NCI-H82 treated with DMSO at 0.1 percent for 48 hours (cell line): Measurements from ENCODE around the gene MYOM3.

Experiments
- DNase-seq: peaks from one replicate; lab custom pipeline; 2025; ENCODE audit not compliant: unreplicated experiment; lab: John Stamatoyannopoulos, UW

Gene MYOM3

GRCh38 chr1:24111996-24112779 lies at the start of gene MYOM3:
Gene MYOM3 (minus strand): TSS chr1:24112135. CDS start chr1:24108636, 3,499 bp downstream.
- peak; percentile 12 for DNase-seq

GRCh38 chr1:24161270-24161669 lies 49.3 kb upstream of the MYOM3 start:
- no peak for DNase-seq

- DNase-seq, result no peak
Observed at GRCh38 chr1:24159366-24159765, 47.4 kb upstream of the MYOM3 start.

GRCh38 chr1:24157918-24158481 lies 46.1 kb upstream of the MYOM3 start:
- DNase-seq, result no peak

GRCh38 chr1:24156542-24157260 lies 44.8 kb upstream of the MYOM3 start:
- DNase-seq, result no peak

- DNase-seq, result no peak
Observed at GRCh38 chr1:24155011-24155782, 43.3 kb upstream of the MYOM3 start.

GRCh38 chr1:24154215-24154614 lies 42.3 kb upstream of the MYOM3 start:
- no peak for DNase-seq

- no peak for DNase-seq
Observed at GRCh38 chr1:24152631-24153494, 40.9 kb upstream of the MYOM3 start.

- DNase-seq, result no peak
Observed at GRCh38 chr1:24151175-24151533, 39.2 kb upstream of the MYOM3 start.

GRCh38 chr1:24150234-24151174 lies 38.6 kb upstream of the MYOM3 start:
- peak; percentile 47 for DNase-seq

GRCh38 chr1:24149866-24150233 lies 37.9 kb upstream of the MYOM3 start:
- no peak for DNase-seq

GRCh38 chr1:24147816-24148215 lies 35.9 kb upstream of the MYOM3 start:
- no peak for DNase-seq

GRCh38 chr1:24147194-24147593 lies 35.3 kb upstream of the MYOM3 start:
- DNase-seq, result no peak

- DNase-seq, result no peak
Observed at GRCh38 chr1:24142546-24143534, 30.9 kb upstream of the MYOM3 start, which contains the start of gene IL22RA1. Gene IL22RA1 (minus strand): TSS chr1:24143140. CDS start chr1:24143082, 58 bp downstream.

- DNase-seq, result no peak
Observed at GRCh38 chr1:24141311-24141997, 29.5 kb upstream of the MYOM3 start.

- no peak for DNase-seq
Observed at GRCh38 chr1:24140741-24141181, 28.8 kb upstream of the MYOM3 start.

GRCh38 chr1:24139841-24140425 lies 28.0 kb upstream of the MYOM3 start:
- no peak for DNase-seq
